HEK293 (cell line): ENCODE results near the gene TTC39A.

ENCODE experiments used
- FEZF1 ChIP-seq: fragments of 450-650 bp; formaldehyde crosslinking; IDR thresholded peaks from 2 replicates; pipeline ENCODE4 v1.5.1; 2016; ENCODE audit warnings: missing biosample characterization, missing genetic modification characterization
- GLIS1 ChIP-seq: fragments of 450-650 bp; formaldehyde crosslinking; IDR thresholded peaks from 2 replicates; pipeline ENCODE4 v1.5.1; 2016; ENCODE audit warnings: missing biosample characterization, missing genetic modification characterization
- GLIS2 ChIP-seq: fragments of 450-650 bp; formaldehyde crosslinking; IDR thresholded peaks from 2 replicates; pipeline ENCODE4 v1.5.1; 2016; ENCODE audit warnings: missing biosample characterization, missing genetic modification characterization
- KLF10 ChIP-seq: fragments of 450-650 bp; IDR thresholded peaks from 2 replicates; pipeline ENCODE4 v1.5.1; 2018; ENCODE audit warnings: missing biosample characterization, mild to moderate bottlenecking, missing genetic modification characterization
- KLF16 ChIP-seq: fragments of 450-650 bp; formaldehyde crosslinking; IDR thresholded peaks from 2 replicates; pipeline ENCODE4 v1.5.1; 2017; ENCODE audit warnings: missing biosample characterization, missing genetic modification characterization
- KLF8 ChIP-seq: fragments of 450-650 bp; formaldehyde crosslinking; IDR thresholded peaks from 2 replicates; pipeline ENCODE4 v1.5.1; 2016; ENCODE audit warnings: missing biosample characterization, missing genetic modification characterization
- OSR2 ChIP-seq: fragments of 450-650 bp; formaldehyde crosslinking; IDR thresholded peaks from 2 replicates; pipeline ENCODE4 v1.5.1; 2016; ENCODE audit warnings: missing biosample characterization, missing genetic modification characterization
- PATZ1 ChIP-seq: fragments of 450-650 bp; formaldehyde crosslinking; IDR thresholded peaks from 2 replicates; pipeline ENCODE4 v1.5.1; 2016; ENCODE audit warnings: missing biosample characterization, missing genetic modification characterization
- PRDM10 ChIP-seq: fragments of 450-650 bp; formaldehyde crosslinking; IDR thresholded peaks from 2 replicates; pipeline ENCODE4 v1.5.1; 2016; ENCODE audit warnings: missing biosample characterization, missing genetic modification characterization
- RBAK ChIP-seq: fragments of 450-650 bp; formaldehyde crosslinking; IDR thresholded peaks from 2 replicates; pipeline ENCODE4 v1.5.1; 2016; ENCODE audit warnings: missing biosample characterization, missing genetic modification characterization
- SP7 ChIP-seq: fragments of 450-650 bp; formaldehyde crosslinking; IDR thresholded peaks from 2 replicates; pipeline ENCODE4 v1.5.1; 2016; ENCODE audit warnings: missing biosample characterization, missing genetic modification characterization
- YY1 ChIP-seq: fragments of 450-650 bp; formaldehyde crosslinking; IDR thresholded peaks from 2 replicates; pipeline ENCODE4 v1.5.1; 2018; ENCODE audit warnings: missing biosample characterization, missing genetic modification characterization
- ZBTB17 ChIP-seq: fragments of 450-650 bp; formaldehyde crosslinking; IDR thresholded peaks from 2 replicates; pipeline ENCODE4 v1.5.1; 2016; ENCODE audit warnings: missing biosample characterization, missing genetic modification characterization
- ZBTB20 ChIP-seq: fragments of 450-650 bp; formaldehyde crosslinking; IDR thresholded peaks from 2 replicates; pipeline ENCODE4 v1.5.1; 2016; ENCODE audit warnings: missing biosample characterization, missing genetic modification characterization
- ZBTB21 ChIP-seq: fragments of 450-650 bp; formaldehyde crosslinking; IDR thresholded peaks from 2 replicates; pipeline ENCODE4 v1.5.1; 2017; ENCODE audit warnings: missing biosample characterization, missing genetic modification characterization
- ZBTB8A ChIP-seq: fragments of 450-650 bp; formaldehyde crosslinking; IDR thresholded peaks from 2 replicates; pipeline ENCODE4 v1.5.1; 2016; ENCODE audit warnings: missing biosample characterization, missing genetic modification characterization
- ZEB2 ChIP-seq: fragments of 450-650 bp; formaldehyde crosslinking; IDR thresholded peaks from 2 replicates; pipeline ENCODE4 v1.5.1; 2016; ENCODE audit warnings: missing biosample characterization, missing genetic modification characterization
- ZNF335 ChIP-seq: fragments of 450-650 bp; formaldehyde crosslinking; conservative IDR thresholded peaks from 2 replicates; pipeline ENCODE4 v1.5.1; 2016; ENCODE audit warnings: missing biosample characterization, missing genetic modification characterization
- ZNF366 ChIP-seq: fragments of 450-650 bp; formaldehyde crosslinking; conservative IDR thresholded peaks from 2 replicates; pipeline ENCODE4 v1.5.1; 2016; ENCODE audit warnings: missing biosample characterization, missing genetic modification characterization
- ZNF37A ChIP-seq: fragments of 450-650 bp; IDR thresholded peaks from 2 replicates; pipeline ENCODE4 v1.5.1; 2018; ENCODE audit warnings: missing biosample characterization, missing genetic modification characterization
- ZNF394 ChIP-seq: fragments of 450-650 bp; formaldehyde crosslinking; IDR thresholded peaks from 2 replicates; pipeline ENCODE4 v1.5.1; 2016; ENCODE audit warnings: missing biosample characterization, missing genetic modification characterization, mild to moderate bottlenecking, moderate library complexity, borderline replicate concordance
- ZNF423 ChIP-seq: fragments of 450-650 bp; formaldehyde crosslinking; IDR thresholded peaks from 2 replicates; pipeline ENCODE4 v1.5.1; 2016; ENCODE audit warnings: missing biosample characterization, missing genetic modification characterization
- ZNF513 ChIP-seq: fragments of 450-650 bp; IDR thresholded peaks from 2 replicates; pipeline ENCODE4 v1.5.1; 2018; ENCODE audit warnings: missing biosample characterization, missing genetic modification characterization
- ZNF629 ChIP-seq: fragments of 450-650 bp; formaldehyde crosslinking; IDR thresholded peaks from 2 replicates; pipeline ENCODE4 v1.5.1; 2017; ENCODE audit warnings: missing biosample characterization, missing genetic modification characterization
- ZNF639 ChIP-seq: fragments of 450-650 bp; formaldehyde crosslinking; IDR thresholded peaks from 2 replicates; pipeline ENCODE4 v1.5.1; 2016; ENCODE audit warnings: missing biosample characterization, missing genetic modification characterization
- ZNF670 ChIP-seq: fragments of 450-650 bp; formaldehyde crosslinking; IDR thresholded peaks from 2 replicates; pipeline ENCODE4 v1.5.1; 2016; ENCODE audit warnings: missing biosample characterization, missing genetic modification characterization, low read depth
- ZNF692 ChIP-seq: fragments of 450-650 bp; formaldehyde crosslinking; IDR thresholded peaks from 2 replicates; pipeline ENCODE4 v1.5.1; 2016; ENCODE audit warnings: missing biosample characterization, missing genetic modification characterization
- ZNF76 ChIP-seq: fragments of 450-650 bp; formaldehyde crosslinking; IDR thresholded peaks from 2 replicates; pipeline ENCODE4; 2016; ENCODE audit warnings: low read depth, missing biosample characterization, missing genetic modification characterization, borderline replicate concordance
- ZXDB ChIP-seq: fragments of 450-650 bp; formaldehyde crosslinking; IDR thresholded peaks from 2 replicates; pipeline ENCODE4 v1.5.1; 2016; ENCODE audit warnings: missing biosample characterization, missing genetic modification characterization

The TTC39A gene

GRCh38 chr1:51331206-51332100 is 1.1 kb upstream of the TTC39A start (continued):
- TF ChIP-seq ZBTB20 (tag by site-specific recombination) (peak; percentile 48; the same call in 1 of the 2 replicates), OSR2 (tag by site-specific recombination) (peak; percentile 25; the same call in 1 of the 2 replicates), SP7 (tag by site-specific recombination) (peak; percentile 65), ZNF670 (no peak), PRDM10 (no peak), FEZF1 (tag by site-specific recombination) (peak; percentile 43), KLF10 (tag by site-specific recombination) (peak; percentile 19; the same call in 1 of the 2 replicates), ZNF335 (peak; percentile 74), ZNF37A (no peak), ZBTB8A (tag by site-specific recombination) (0 out of 2 replicates have a peak, but pooled peaks have one; percentile 6), GLIS2 (tag by site-specific recombination) (peak; percentile 33; the same call in 1 of the 2 replicates), PATZ1 (peak; percentile 63), GLIS1 (tag by site-specific recombination) (peak; percentile 86), ZNF639 (0 out of 2 replicates have a peak, but pooled peaks have one; percentile 17), ZXDB (tag by site-specific recombination) (0 out of 2 replicates have a peak, but pooled peaks have one; percentile 29), ZEB2 (tag by site-specific recombination) (0 out of 2 replicates have a peak, but pooled peaks have one; percentile 12), ZNF366 (tag by site-specific recombination) (peak; percentile 60; the same call in 1 of the 2 replicates), ZNF513 (tag by site-specific recombination) (peak; percentile 54), ZNF76 (tag by site-specific recombination) (no peak), ZBTB21 (tag by site-specific recombination) (peak; percentile 58; the same call in 1 of the 2 replicates), KLF16 (tag by site-specific recombination) (peak; percentile 39; the same call in 1 of the 2 replicates), KLF8 (tag by site-specific recombination) (0 out of 2 replicates have a peak, but pooled peaks have one; percentile 14), ZNF629 (tag by site-specific recombination) (peak; percentile 46; the same call in 1 of the 2 replicates), ZNF423 (no peak), RBAK (tag by site-specific recombination) (no peak), ZNF692 (tag by site-specific recombination) (peak; percentile 44; the same call in 1 of the 2 replicates), ZNF394 (peak; percentile 26; the same call in 1 of the 2 replicates), ZBTB17 (peak; percentile 75), YY1 (tag by site-specific recombination) (0 out of 2 replicates have a peak, but pooled peaks have one; percentile 17)
